Uterus (tissue), 4 donors: Measurements from ENCODE around the gene G2E3. TPM values are rescaled to one million over a fixed set of nuclear protein-coding genes. Genes with fewer than 3 reads are reported as not detected.

Experiments
- DNase-seq, 2 donors: peaks; one replicate each; pipeline ENCODE4 v3.0.0-alpha.2; 2019 to 2020
- H3K27ac ChIP-seq, 2 donors: fragments of 200-600 bp; sonication (generic); 1 replicate in 1 of 2; 2 replicates in 1 of 2; pipeline ENCODE4 v1.5.1; 2016 to 2018
- H3K27me3 ChIP-seq, 2 donors: fragments of 200-600 bp; sonication (generic); one replicate each; pipeline ENCODE4 v1.5.1; 2018 to 2019; ENCODE audit warnings: control low read depth in 1 of 2
- H3K36me3 ChIP-seq, 2 donors: fragments of 200-600 bp; sonication (generic); one replicate each; pipeline ENCODE4 v1.5.1; 2019; ENCODE audit warnings: control low read depth in 1 of 2
- H3K4me1 ChIP-seq, 2 donors: fragments of 200-600 bp; sonication (generic); one replicate each; pipeline ENCODE4 v1.5.1; 2018 to 2019; ENCODE audit warnings: control low read depth in 1 of 2
- H3K4me3 ChIP-seq, 2 donors: fragments of 200-600 bp; sonication (generic); 1 replicate in 1 of 2; 2 replicates in 1 of 2; pipeline ENCODE4 v1.5.1; 2018 to 2019; ENCODE audit warnings: mild to moderate bottlenecking in 1 of 2
- H3K9me3 ChIP-seq, 2 donors: fragments of 200-600 bp; sonication (generic); one replicate each; pipeline ENCODE4 v1.5.1; 2019; ENCODE audit warnings: control low read depth in 1 of 2
- POLR2A ChIP-seq, 2 donors: fragments of 450-650 bp; IDR thresholded peaks; one replicate each; pipeline ENCODE4 v1.6.1; 2016; ENCODE audit warnings: antibody characterized with exemption in 2 of 2, mild to moderate bottlenecking in 1 of 2, moderate library complexity in 1 of 2
- intact Hi-C: fragments of 100-400 bp; cut with DNase I; formaldehyde crosslinking; loops from one replicate; pipeline ENCODE4 v1.15.1; 2023; ENCODE audit warnings: low total_unique reads
- total RNA-seq, 4 donors: library from RNA; depleted of rRNA in 3 of 4; stranded (reverse); fragments of >200 nt in 3 of 4; gene quantifications; one replicate each; pipeline versions ENCODE4 v1.1.0 to v1.2.4, GENCODE V29; 2014 to 2023
- TF ChIP-seq, protein P1 (sequence below), 4 experiments: fragments of 200-600 bp in 2 of 4; fragments of 450-650 bp in 2 of 4; sonication (generic) in 2 of 4; IDR thresholded peaks; one replicate each; pipeline ENCODE4 v1.5.1; 2016 to 2019; ENCODE audit warnings: antibody characterized with exemption in 4 of 4, mild to moderate bottlenecking in 2 of 4, moderate library complexity in 1 of 4
- donor health status: DM: yes; HTN: yes; CAD: no.

G2E3 gene
- total RNA-seq, 4 donors from 2014 or later: 3.1 to 48.9 (median 17.5) TPM

- H3K4me3 ChIP-seq: no peak overlapping the region
- no peaks in the 10 kb centered on the region for H3K27me3 ChIP-seq
- no peak overlapping the region for H3K27ac ChIP-seq
- TF ChIP-seq POLR2A (IDR thresholded peaks at IDR 0.05): no peak
- TF ChIP-seq, protein P1, sequence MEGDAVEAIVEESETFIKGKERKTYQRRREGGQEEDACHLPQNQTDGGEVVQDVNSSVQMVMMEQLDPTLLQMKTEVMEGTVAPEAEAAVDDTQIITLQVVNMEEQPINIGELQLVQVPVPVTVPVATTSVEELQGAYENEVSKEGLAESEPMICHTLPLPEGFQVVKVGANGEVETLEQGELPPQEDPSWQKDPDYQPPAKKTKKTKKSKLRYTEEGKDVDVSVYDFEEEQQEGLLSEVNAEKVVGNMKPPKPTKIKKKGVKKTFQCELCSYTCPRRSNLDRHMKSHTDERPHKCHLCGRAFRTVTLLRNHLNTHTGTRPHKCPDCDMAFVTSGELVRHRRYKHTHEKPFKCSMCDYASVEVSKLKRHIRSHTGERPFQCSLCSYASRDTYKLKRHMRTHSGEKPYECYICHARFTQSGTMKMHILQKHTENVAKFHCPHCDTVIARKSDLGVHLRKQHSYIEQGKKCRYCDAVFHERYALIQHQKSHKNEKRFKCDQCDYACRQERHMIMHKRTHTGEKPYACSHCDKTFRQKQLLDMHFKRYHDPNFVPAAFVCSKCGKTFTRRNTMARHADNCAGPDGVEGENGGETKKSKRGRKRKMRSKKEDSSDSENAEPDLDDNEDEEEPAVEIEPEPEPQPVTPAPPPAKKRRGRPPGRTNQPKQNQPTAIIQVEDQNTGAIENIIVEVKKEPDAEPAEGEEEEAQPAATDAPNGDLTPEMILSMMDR (IDR thresholded peaks at IDR 0.05): peak; percentile 42 to 73 (median 60)
- intact Hi-C loops: no loop called here
- no peaks in the 10 kb centered on the region for H3K9me3 ChIP-seq
- H3K36me3 ChIP-seq: no peaks in the 10 kb centered on the region
- no peaks in the 10 kb centered on the region for H3K4me1 ChIP-seq
- DNase-seq: no peak
Observed at GRCh38 chr14:30521899-30522736, 36.8 kb upstream of the G2E3 start.

GRCh38 chr14:30525833-30526232 lies 33.1 kb upstream of the G2E3 start:
- H3K9me3 ChIP-seq: no peaks in the 10 kb centered on the region
- no peak overlapping the region for H3K27ac ChIP-seq
- no peak overlapping the region for H3K4me3 ChIP-seq
- H3K36me3 ChIP-seq: no peaks in the 10 kb centered on the region
- H3K27me3 ChIP-seq: no peaks in the 10 kb centered on the region
- no peak for DNase-seq
- TF ChIP-seq, protein P1 (IDR thresholded peaks at IDR 0.05): no peak
- no peak for TF ChIP-seq POLR2A (IDR thresholded peaks at IDR 0.05)
- intact Hi-C loops: no loop called here
- H3K4me1 ChIP-seq: no peaks in the 10 kb centered on the region

DNA sequence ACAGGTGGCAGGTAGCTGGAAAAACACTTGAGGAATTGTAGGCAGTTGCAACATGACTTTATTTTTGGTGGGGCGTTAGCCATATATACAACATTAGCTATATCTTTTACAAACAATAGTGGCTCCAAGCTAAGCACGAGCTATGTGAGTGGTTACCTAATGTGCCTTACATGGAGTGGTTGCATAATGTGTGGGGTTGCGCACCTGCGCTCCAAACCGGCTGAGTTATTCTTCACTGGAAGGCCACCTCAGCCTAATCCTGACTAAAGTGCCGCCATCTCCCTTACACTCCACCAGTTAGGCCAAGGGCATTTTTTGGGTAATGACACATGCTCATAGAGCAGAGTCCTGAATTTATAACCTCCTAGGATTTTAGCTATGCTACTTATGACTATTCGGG lies 31.8 kb upstream of the G2E3 start:
- H3K27me3 ChIP-seq: no peaks in the 10 kb centered on the region
- no peaks in the 10 kb centered on the region for H3K9me3 ChIP-seq
- H3K27ac ChIP-seq: no peak overlapping the region
- intact Hi-C loops: no loop called here
- TF ChIP-seq, protein P1 (IDR thresholded peaks at IDR 0.05): no peak
- no peak for TF ChIP-seq POLR2A (IDR thresholded peaks at IDR 0.05)
- no peaks in the 10 kb centered on the region for H3K36me3 ChIP-seq
- DNase-seq: no peak
- no peak overlapping the region for H3K4me3 ChIP-seq
- no peaks in the 10 kb centered on the region for H3K4me1 ChIP-seq

DNA sequence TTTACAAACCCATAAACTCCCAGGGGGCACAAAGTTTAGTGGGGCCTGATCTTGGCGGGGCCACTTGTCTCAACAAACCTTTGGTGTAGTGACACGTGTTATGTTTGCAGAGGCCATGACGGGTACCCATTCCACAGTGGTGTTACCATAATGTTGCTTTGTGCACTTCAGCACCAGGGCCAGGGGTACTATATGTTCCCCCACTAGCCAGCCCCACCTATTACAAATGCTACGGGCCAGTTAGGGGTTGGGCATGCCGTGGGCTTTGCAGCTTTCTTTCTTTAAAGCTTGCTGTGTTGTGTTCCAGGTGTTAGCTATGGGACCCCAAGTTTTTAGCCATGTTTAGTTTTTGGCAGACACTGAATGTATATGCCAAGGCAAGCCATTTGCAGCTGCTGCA lies 30.8 kb upstream of the G2E3 start:
- intact Hi-C loops: no loop called here
- no peak for DNase-seq
- TF ChIP-seq POLR2A (IDR thresholded peaks at IDR 0.05): no peak
- TF ChIP-seq, protein P1 (IDR thresholded peaks at IDR 0.05): no peak
- Histone ChIP-seq H3K9me3 (no peaks in the 10 kb centered on the region), H3K4me1 (no peaks in the 10 kb centered on the region), H3K4me3 (no peak overlapping the region), H3K36me3 (no peaks in the 10 kb centered on the region), H3K27me3 (no peaks in the 10 kb centered on the region), H3K27ac (no peak overlapping the region)

GRCh38 chr14:30528778-30529642 lies 29.9 kb upstream of the G2E3 start:
- intact Hi-C loops: no loop called here
- DNase-seq: no peak
- Histone ChIP-seq H3K4me3 (no peak overlapping the region), H3K9me3 (no peaks in the 10 kb centered on the region), H3K36me3 (no peaks in the 10 kb centered on the region), H3K27ac (no peak overlapping the region), H3K27me3 (no peaks in the 10 kb centered on the region), H3K4me1 (no peaks in the 10 kb centered on the region)
- TF ChIP-seq, protein P1 (IDR thresholded peaks at IDR 0.05): no peak
- no peak for TF ChIP-seq POLR2A (IDR thresholded peaks at IDR 0.05)
